Astrocyte of the spinal cord (primary cell): ENCODE results near the gene PROS1.
"Not testable (repeated sequence)": the region's sequence is repeated elsewhere in the genome, so short reads cannot be mapped to it uniquely, and the experiment has no call there.

Experiments
- DNase-seq: peaks from one replicate; pipeline ENCODE4 v3.0.0; 2011; ENCODE audit warnings: low read depth, low spot score
- H3K4me3 ChIP-seq: 2 replicates; pipeline ENCODE4 v1.5.1; 2011; ENCODE audit warnings: low read depth, mild to moderate bottlenecking, low read length, moderate library complexity
- in situ Hi-C: cut with HindIII; loops from 2 replicates; pipeline ENCODE4 v1.10.0; 2017; ENCODE audit warnings: low sequenced_read_pairs
- TF ChIP-seq, protein P1 (sequence below): IDR thresholded peaks from 2 replicates; pipeline ENCODE4 v1.5.1; 2012; ENCODE audit warnings: low read depth, mild to moderate bottlenecking, low read length, inconsistent platforms

The PROS1 gene

DNA sequence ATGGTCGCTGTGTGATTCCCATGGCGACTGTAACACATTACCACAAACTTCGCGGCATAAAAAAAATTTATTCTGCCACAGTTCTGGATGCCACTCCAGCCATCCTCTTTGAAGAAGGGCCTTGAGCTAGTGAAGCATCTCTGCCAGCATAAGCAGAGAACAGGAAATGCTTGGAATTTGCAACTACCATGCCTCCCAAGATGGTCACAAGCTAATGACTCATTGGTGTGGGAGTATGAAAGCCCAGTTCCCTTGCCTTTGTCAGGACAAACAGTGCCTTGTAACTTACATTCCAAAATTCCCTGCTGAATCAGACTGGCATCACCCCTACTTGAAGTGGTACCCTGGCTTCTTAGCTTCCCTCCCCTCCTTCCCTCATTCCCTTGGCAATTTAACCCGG is 129.7 kb downstream of the PROS1 start:
- DNase-seq = peak; percentile 77
- TF ChIP-seq, protein P1, sequence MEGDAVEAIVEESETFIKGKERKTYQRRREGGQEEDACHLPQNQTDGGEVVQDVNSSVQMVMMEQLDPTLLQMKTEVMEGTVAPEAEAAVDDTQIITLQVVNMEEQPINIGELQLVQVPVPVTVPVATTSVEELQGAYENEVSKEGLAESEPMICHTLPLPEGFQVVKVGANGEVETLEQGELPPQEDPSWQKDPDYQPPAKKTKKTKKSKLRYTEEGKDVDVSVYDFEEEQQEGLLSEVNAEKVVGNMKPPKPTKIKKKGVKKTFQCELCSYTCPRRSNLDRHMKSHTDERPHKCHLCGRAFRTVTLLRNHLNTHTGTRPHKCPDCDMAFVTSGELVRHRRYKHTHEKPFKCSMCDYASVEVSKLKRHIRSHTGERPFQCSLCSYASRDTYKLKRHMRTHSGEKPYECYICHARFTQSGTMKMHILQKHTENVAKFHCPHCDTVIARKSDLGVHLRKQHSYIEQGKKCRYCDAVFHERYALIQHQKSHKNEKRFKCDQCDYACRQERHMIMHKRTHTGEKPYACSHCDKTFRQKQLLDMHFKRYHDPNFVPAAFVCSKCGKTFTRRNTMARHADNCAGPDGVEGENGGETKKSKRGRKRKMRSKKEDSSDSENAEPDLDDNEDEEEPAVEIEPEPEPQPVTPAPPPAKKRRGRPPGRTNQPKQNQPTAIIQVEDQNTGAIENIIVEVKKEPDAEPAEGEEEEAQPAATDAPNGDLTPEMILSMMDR = no peak
- in situ Hi-C loops = no loop called here

DNA sequence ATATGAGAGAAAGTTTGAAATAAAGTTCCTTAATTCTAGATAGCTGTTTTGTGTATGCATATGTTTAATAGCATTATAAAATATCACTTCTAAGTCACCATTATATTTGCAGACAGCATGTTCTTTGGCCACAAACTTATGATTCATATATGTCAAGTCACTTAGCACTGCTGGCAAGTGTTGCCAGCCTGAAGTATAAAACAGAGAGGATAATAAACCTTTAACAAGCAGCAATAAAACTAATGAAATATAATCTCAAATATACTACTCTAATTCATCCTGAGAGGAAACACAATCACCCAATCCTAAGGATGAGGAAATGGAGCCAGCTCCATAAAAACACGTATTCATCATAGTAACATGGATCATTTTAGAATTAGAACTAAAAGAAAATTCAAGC is 134.5 kb downstream of the PROS1 start:
- in situ Hi-C loops, H3K4me3 ChIP-seq, DNase-seq: not testable (repeated sequence)

More for the DNA sequence above, 129.7 kb downstream of the PROS1 start:
- H3K4me3 ChIP-seq = no peak overlapping the region
